Tibial nerve (tissue), 3 donors: ENCODE data around the gene POU1F1.

Experiments
- CTCF ChIP-seq, 5 experiments: fragments of 200-600 bp in 3 of 5; fragments of 450-650 bp in 2 of 5; sonication (generic) in 3 of 5; IDR thresholded peaks; one replicate each; pipeline ENCODE4 v1.5.1; 2016 to 2019; ENCODE audit warnings: antibody characterized with exemption in 5 of 5, mild to moderate bottlenecking in 3 of 5, moderate library complexity in 2 of 5
- POLR2A ChIP-seq, 2 donors: fragments of 450-650 bp; IDR thresholded peaks; one replicate each; pipeline ENCODE4 v1.6.1; 2017; ENCODE audit warnings: antibody characterized with exemption in 2 of 2, mild to moderate bottlenecking in 2 of 2, moderate library complexity in 2 of 2

DNA sequence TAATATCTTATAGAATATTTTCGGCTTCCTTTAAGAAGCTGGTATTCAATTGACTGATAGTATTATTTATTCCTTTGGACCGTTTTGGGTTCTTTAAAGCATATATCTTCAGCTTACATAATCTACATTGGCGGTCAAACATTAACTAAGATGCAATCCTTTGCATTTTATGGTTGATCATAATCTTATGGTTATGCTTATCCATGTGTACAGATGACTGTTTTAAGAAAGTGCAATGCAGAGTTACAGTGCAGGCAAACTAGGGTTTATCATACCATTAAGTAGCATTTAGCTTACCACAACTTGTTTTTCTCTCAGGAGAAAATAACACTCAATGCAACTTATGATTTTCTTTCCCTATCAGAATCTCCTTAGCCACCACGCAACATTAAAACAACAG, 41.4 kb upstream of the POU1F1 start:
- TF ChIP-seq CTCF (IDR thresholded peaks at IDR 0.05) = no peak
- no peak for TF ChIP-seq POLR2A (IDR thresholded peaks at IDR 0.05)
